RCC 7860 (cell line): Measurements from ENCODE around the gene TDRD7.

Experiments used
- DNase-seq: peaks from one replicate; pipeline ENCODE4 v3.0.0-alpha.2; 2015; ENCODE audit warnings: low spot score
- FAIRE-seq: peaks from 2 replicates; lab custom pipeline; 2012; peaks lifted over from hg19 to GRCh38; lab: Jason Lieb, UNC

Gene TDRD7

GRCh38 chr9:97411789-97412625, at the start of gene TDRD7:
TDRD7 (plus strand) TSS chr9:97412096; CDS start chr9:97428466, 16,370 bp downstream.
- DNase-seq (peak; percentile 71), FAIRE-seq (no peak)

- DNase-seq: no peak
- no peak for FAIRE-seq
Observed at GRCh38 chr9:97362777-97363545, 48.9 kb upstream of the TDRD7 start.

GRCh38 chr9:97363661-97364299, 48.1 kb upstream of the TDRD7 start:
- FAIRE-seq: no peak
- DNase-seq: no peak

GRCh38 chr9:97364769-97365490, 47.0 kb upstream of the TDRD7 start:
- no peak for DNase-seq
- no peak for FAIRE-seq

GRCh38 chr9:97365634-97366033, 46.3 kb upstream of the TDRD7 start:
- no peak for DNase-seq
- FAIRE-seq: no peak

- FAIRE-seq (no peak), DNase-seq (no peak)
Observed at GRCh38 chr9:97366476-97366875, 45.4 kb upstream of the TDRD7 start.

- DNase-seq: no peak
- FAIRE-seq: no peak
Observed at GRCh38 chr9:97366889-97367288, 45.0 kb upstream of the TDRD7 start.

GRCh38 chr9:97367729-97368128, 44.2 kb upstream of the TDRD7 start:
- no peak for DNase-seq
- no peak for FAIRE-seq

GRCh38 chr9:97368964-97369363, 42.9 kb upstream of the TDRD7 start:
- no peak for FAIRE-seq
- DNase-seq: no peak

- no peak for FAIRE-seq
- no peak for DNase-seq
Observed at GRCh38 chr9:97372580-97372979, 39.3 kb upstream of the TDRD7 start.

GRCh38 chr9:97373331-97373730, 38.6 kb upstream of the TDRD7 start:
- DNase-seq (no peak), FAIRE-seq (no peak)

GRCh38 chr9:97374811-97375210, 37.1 kb upstream of the TDRD7 start:
- DNase-seq (no peak), FAIRE-seq (no peak)

- FAIRE-seq: no peak
- DNase-seq: no peak
Observed at GRCh38 chr9:97376902-97377301, 35.0 kb upstream of the TDRD7 start.

- FAIRE-seq: peak; percentile 91
Observed at GRCh38 chr9:97382099-97382718, 29.7 kb upstream of the TDRD7 start.

GRCh38 chr9:97384406-97385262, 27.3 kb upstream of the TDRD7 start:
- FAIRE-seq (no peak), DNase-seq (no peak)

More at GRCh38 chr9:97382099-97382718, 29.7 kb upstream of the TDRD7 start:
- peak; percentile 57 for DNase-seq

GRCh38 chr9:97385626-97386264, 26.2 kb upstream of the TDRD7 start:
- FAIRE-seq (no peak), DNase-seq (no peak)

GRCh38 chr9:97386265-97386633, 25.6 kb upstream of the TDRD7 start:
- no peak for DNase-seq
- no peak for FAIRE-seq

GRCh38 chr9:97386733-97387503, 25.0 kb upstream of the TDRD7 start:
- DNase-seq: peak; percentile 41
- FAIRE-seq: no peak
